Dermis blood vessel endothelial cell (primary cell): Measurements from ENCODE around the gene AP1S1. TPM values are rescaled to one million over a fixed set of nuclear protein-coding genes. Genes with fewer than 3 reads are reported as not detected.

Source experiments
- DNase-seq: peaks from one replicate; pipeline ENCODE4 v3.0.0; 2010
- total RNA-seq: library from RNA; depleted of rRNA; stranded (reverse); fragments of >200 nt; gene quantifications from 2 replicates; pipeline ENCODE4 v1.2.3, GENCODE V29; 2014

Gene AP1S1
- total RNA-seq, 1 donor from 2014 or later: 144 TPM

DNA sequence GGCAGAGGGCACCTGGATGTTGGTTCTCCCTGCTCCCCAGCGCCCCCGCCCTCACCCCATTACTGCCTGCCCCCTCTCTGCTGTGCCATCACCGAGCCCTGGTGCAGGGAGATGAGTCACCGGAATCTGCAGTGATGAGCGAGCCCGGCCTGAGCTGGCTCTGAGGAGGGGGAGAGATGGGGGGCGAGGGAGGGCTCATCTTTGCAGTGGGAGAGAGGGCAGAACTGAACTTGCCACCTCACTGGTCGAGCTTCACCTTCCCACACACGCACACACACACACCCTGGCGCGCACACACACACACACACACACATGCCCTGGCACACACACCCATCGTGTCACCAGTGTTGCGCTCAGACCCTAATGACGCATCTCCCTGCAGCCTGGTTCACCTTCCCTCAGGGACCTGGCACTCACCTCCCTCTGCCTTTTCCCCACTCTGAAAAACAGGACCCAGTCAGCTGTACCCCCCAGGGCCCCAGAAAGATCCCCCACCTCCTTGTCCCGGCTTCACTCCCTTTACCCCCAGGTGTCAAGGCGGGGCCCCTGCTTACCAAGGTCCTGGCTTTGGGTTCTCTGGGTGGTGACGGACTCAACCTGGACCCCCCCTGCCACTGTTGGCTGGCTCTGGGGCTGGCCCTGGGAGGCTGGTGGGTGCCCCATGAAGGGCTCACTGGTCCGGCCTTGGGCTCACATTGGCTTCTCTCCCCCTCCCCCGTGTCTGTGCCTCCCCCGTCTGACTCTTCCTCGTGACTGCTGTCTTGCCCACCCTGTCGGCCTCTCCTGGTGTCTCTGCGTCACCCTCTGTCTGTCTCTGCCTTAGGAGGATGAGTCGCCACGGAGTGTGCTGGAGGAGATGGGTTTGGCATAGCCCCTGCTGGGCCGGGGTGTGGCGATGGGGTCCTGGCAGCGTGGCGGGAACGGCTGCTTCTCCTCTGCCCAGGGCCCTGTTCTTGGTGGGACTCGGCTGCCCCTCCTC, 5.7 kb downstream of the AP1S1 start:
- DNase-seq: no peak

- DNase-seq: no peak
Measured at GRCh38 chr7:101160910-101161309, 6.6 kb downstream of the AP1S1 start.

DNA sequence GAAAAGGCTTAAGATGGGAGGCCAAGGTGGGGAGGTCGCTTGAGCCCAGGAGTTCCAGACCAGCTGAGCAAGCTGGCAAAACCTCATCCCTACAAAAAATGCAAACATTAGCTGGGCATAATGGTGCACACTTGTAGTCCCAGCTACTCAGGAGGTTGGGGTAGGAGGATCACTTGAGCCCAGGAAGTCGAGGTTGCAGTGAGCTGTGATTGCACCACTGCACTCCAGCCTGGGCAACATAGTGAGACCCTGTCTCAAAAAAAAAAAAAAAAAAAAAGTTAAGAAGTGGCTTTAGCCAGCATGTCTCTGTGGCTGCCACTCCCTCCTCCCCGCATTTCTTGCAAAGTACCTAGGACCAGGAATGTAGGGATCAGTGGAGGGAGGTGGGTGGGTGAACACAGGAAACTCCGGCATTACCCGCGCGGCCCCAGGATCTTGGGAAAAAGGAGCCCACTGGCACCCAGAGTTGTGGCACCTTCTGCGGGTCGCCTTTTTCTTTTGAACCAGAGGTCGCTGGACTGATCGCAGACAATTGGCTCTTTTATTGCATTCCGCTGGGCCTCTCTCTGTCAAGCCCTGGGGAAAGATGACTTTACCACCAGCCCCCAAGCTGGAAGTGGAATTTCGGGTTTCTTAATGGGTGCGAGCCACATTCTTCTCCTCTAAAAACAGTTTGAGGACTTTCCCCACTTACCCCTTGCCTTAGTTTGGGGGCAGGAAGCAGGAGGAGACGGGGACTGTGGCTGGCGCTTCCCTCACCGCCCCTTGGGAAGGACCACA, 7.6 kb downstream of the AP1S1 start:
- DNase-seq: no peak

GRCh38 chr7:101162551-101163278, 8.4 kb downstream of the AP1S1 start:
- DNase-seq: peak; percentile 63

DNA sequence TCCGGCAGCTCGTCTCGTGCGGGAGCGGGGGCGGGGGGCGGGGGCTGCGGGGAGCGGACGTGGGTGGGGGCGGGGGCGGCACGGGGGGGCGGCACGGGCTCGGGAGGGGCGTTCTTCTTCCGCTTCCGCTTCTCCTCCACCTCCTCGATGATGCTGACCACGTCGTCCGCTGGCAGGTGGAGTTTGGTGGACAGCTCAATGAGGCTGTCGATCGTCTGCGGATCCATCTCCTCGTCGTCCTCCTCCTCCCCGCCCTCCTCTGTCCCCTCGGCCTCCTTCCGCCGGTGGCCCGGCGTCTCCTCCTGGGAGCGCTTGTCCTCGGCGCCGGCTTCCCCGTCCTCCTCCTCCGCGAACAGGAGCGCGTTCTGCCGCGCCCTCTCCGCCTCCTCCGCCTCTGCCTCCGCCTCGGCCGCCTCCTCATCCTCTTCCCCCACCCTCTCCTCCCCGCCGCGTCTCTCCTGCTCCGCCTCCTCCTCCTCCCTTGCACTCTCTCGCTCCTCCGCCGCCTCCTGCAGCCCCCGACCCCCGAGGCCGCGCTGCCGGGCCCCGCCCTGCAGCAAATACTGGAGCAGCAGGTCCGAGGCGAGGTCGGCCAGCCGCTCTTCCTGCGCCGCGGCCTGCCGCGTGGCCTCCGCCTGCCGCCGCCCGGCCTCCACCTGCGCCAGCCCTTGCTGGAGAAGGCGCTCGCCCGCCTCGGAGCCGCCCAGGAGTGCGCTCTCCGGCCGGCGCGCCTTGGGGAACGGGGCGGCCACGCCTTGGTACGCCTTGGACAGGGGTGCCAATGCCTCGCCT, 9.2 kb downstream of the AP1S1 start:
- no peak for DNase-seq

GRCh38 chr7:101164071-101164840, 10.0 kb downstream of the AP1S1 start:
- DNase-seq: peak; percentile 66

DNA sequence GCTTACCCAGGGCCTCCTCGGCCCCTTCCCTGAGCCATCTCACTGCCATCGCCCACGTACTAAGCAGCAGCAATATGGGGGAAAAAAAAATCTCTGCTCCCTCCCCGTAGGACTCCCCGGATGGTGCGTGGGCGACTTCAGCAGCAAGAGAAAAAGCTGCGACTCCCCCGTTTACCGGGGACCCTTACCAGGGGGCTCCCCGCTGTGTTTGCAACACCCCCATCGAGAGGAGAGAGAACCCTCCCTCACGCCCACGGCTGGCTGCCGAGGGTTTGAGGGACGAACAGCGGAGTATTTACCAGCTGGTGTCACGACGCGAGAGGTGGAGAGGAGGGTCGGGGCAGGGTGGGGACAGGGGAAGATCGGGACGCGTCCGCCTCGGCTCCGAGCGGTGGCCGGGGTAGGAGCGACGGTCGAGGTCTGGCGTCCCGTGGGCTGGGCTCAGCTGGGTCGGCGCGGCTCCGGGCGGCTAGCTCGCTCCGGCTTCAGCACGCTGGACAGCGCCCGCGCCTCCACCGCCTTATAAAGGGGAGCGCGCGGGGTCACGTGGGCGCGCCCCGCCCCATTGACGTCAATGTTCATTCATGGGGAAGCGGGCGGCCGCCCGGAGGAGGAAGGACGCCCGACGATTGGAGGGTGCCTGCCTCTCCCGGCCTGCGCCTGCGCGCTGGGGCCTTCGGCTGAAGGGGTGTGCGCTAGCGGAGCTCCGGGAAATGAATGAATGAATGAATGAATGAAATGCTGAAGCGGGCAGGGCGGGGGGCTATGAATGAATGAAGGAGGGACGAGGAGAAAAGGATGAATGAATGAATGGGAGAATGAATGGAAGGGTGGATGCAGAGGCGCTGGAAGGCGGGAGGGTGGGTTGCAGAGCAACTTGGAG, 11.0 kb downstream of the AP1S1 start, which contains the start of gene VGF:
VGF (minus strand) TSS at position 495 of the 883 bp plus-strand sequence. CDS start 726 bp downstream, outside the sequence.
- DNase-seq: peak; percentile 94

DNA sequence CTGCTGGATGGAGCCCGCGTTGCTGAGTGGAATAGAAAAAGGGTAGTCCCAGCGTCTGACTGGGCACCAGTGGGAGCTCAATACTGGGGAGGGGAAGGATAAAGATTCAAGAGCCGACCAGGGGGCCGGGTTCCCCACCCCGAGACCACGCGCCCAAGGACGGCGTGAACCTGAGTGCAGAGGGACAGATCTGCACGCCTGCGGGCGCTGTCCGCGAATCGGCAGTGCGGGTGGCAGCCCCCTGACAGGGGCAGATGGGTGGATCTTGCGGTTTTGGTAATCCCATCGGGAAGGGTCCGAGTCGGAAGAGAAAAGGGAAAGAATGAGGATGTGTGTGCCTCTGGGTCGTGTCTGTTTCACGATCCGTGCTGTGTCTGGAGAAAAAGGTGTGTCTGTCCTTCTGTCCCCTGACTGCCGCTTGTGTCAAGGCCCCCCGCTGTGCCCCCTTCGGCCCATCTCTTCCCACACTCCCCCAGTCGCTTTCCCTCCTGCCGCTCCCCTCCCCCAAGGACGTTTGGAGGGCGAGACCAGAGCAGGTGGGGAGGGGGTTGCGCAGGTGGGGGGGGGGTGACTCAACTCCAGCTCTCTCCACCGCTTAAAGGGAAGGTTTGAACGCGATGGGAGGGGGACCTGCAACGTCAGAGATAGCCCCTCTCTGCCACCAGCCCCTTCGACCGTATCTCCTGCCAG, 11.8 kb downstream of the AP1S1 start:
- no peak for DNase-seq

- no peak for DNase-seq
Measured at GRCh38 chr7:101166648-101166908, 12.3 kb downstream of the AP1S1 start.

- no peak for DNase-seq
Measured at GRCh38 chr7:101166909-101167644, 12.8 kb downstream of the AP1S1 start.

GRCh38 chr7:101167645-101168411, 13.6 kb downstream of the AP1S1 start:
- DNase-seq: no peak

GRCh38 chr7:101168412-101169049, 14.3 kb downstream of the AP1S1 start:
- no peak for DNase-seq

DNA sequence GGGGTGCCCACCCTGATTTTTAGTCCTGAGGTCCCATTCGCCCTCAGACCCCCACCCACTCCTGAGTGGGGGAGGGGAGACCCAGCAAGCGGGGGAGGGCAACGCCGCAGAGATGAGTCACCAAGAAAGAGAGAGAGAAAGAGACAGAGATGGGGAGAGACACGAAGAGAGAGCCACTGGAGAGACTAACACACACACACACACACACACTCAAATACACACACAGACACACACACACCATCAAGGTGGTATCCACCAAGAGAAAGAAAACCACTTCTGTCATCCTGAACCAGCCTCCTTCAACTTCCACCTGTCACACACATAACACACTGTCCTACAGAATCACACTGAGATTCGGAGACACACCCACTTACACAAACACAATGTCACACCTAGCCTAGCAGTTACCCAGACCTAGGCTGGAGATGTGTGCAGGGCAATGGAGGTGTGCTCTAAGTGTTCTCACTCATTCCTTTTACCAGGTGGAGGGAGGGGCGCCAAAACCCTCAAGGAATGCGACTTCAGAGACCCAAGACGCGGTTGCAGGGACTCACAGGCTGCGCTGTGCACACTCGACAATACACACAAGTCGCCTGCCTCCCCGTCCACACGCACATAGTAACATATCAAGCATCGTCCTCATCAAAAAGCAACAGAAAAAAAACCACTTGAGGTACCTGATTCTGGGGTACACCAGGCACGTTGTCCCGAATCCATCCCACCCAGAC, 15.0 kb downstream of the AP1S1 start:
- DNase-seq: no peak

DNA sequence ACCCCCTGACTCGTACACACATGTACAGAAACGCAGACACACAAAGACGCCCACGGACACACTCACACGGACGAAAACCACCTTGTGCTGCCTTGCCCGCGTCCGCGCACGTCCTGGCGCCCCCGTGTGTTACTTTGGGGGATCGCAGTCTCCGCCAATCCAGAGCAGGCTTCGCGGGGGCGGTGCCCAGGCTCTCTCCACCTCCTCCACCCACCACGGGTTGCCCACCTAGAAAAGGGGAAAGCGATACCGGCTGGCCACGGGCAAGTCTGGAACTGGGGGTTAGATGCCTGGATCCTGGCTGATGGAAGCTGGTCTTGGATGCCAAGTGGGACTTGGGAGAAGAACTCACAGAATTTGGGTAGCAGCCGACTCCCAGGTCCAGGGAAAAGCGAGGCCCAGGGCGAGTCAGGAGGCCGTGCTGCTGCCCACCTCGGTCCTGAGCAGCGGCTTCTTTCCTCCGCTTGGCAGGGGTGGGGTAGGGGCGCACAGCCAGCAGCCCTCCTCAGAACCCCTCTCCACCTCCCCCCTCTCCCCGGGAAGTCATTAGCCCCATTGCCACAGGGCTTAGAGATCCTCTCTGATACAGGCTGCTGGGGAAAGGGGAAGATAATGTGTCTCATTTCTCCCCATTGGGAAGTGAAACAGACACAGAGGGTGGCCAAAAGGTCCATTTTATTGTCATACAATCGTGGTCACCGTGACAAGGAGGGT, 15.7 kb downstream of the AP1S1 start:
- DNase-seq: peak; percentile 81

GRCh38 chr7:101170617-101171441, 16.6 kb downstream of the AP1S1 start:
- DNase-seq: no peak
